ENCODE data around the gene PEDS1. TPM values are rescaled to one million over a fixed set of nuclear protein-coding genes. Genes with fewer than 3 reads are reported as not detected.
A peak's percentile ranks its signal among the peaks of the same experiment; 100 is the strongest.

The PEDS1 gene
- total and polyA plus RNA-seq, 2 of the 13 experiments (the other 11 are each of a cell fraction or from before 2014, with no cell fraction given), result 30.5 to 93.9 TPM

- TF ChIP-seq, protein P1, sequence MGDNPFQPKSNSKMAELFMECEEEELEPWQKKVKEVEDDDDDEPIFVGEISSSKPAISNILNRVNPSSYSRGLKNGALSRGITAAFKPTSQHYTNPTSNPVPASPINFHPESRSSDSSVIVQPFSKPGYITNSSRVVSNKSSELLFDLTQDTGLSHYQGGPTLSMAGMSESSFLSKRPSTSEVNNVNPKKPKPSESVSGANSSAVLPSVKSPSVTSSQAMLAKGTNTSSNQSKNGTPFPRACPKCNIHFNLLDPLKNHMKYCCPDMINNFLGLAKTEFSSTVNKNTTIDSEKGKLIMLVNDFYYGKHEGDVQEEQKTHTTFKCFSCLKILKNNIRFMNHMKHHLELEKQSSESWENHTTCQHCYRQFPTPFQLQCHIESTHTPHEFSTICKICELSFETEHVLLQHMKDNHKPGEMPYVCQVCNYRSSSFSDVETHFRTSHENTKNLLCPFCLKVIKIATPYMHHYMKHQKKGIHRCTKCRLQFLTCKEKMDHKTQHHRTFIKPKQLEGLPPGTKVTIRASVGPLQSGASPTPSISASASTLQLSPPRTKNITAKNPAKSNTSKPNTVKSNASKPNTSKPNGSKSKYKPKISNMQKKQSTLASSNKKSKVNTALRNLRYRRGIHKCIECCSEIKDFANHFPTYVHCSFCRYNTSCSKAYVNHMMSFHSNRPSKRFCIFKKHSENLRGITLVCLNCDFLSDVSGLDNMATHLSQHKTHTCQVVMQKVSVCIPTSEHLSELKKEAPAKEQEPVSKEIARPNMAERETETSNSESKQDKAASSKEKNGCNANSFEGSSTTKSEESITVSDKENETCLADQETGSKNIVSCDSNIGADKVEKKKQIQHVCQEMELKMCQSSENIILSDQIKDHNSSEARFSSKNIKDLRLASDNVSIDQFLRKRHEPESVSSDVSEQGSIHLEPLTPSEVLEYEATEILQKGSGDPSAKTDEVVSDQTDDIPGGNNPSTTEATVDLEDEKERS (CRISPR knock-in tag; IDR thresholded peaks at IDR 0.05), result 0 out of 2 replicates have a peak, but pooled peaks have one; percentile 19
- peak; percentile 33; the same call in 1 of the 2 replicates for TF ChIP-seq ZMYM3 (CRISPR knock-in tag; IDR thresholded peaks at IDR 0.05)
- TF ChIP-seq ZNF891 (CRISPR knock-in tag; IDR thresholded peaks at IDR 0.05), result peak; percentile 33; the same call in 1 of the 2 replicates
- no peak for TF ChIP-seq PAF1 (CRISPR knock-in tag; IDR thresholded peaks at IDR 0.05)
- TF ChIP-seq, protein P2, sequence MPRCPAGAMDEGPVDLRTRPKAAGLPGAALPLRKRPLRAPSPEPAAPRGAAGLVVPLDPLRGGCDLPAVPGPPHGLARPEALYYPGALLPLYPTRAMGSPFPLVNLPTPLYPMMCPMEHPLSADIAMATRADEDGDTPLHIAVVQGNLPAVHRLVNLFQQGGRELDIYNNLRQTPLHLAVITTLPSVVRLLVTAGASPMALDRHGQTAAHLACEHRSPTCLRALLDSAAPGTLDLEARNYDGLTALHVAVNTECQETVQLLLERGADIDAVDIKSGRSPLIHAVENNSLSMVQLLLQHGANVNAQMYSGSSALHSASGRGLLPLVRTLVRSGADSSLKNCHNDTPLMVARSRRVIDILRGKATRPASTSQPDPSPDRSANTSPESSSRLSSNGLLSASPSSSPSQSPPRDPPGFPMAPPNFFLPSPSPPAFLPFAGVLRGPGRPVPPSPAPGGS (CRISPR knock-in tag; IDR thresholded peaks at IDR 0.05), result 0 out of 2 replicates have a peak, but pooled peaks have one; percentile 25
- TF ChIP-seq, protein P3, sequence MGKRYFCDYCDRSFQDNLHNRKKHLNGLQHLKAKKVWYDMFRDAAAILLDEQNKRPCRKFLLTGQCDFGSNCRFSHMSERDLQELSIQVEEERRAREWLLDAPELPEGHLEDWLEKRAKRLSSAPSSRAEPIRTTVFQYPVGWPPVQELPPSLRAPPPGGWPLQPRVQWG (CRISPR knock-in tag; IDR thresholded peaks at IDR 0.05; ENCODE audit: borderline replicate concordance, low read depth), result no peak
- peak; percentile 95; the same call in 1 of the 2 replicates for TF ChIP-seq SP140L (CRISPR knock-in tag; IDR thresholded peaks at IDR 0.05; ENCODE audit: borderline replicate concordance)
- 0 out of 2 replicates have a peak, but pooled peaks have one; percentile 38 for TF ChIP-seq ZBTB26 (CRISPR knock-in tag; IDR thresholded peaks at IDR 0.05; ENCODE audit: borderline replicate concordance)
- peak; percentile 54; the same call in 1 of the 2 replicates for TF ChIP-seq ZNF788 (CRISPR knock-in tag; IDR thresholded peaks at IDR 0.05; ENCODE audit: borderline replicate concordance)
- peak; percentile 61; the same call in 1 of the 2 replicates for TF ChIP-seq RXRB (CRISPR knock-in tag; IDR thresholded peaks at IDR 0.05; ENCODE audit: borderline replicate concordance)
- no peak for TF ChIP-seq ZSCAN25 (CRISPR knock-in tag; IDR thresholded peaks at IDR 0.05)
- no peak for TF ChIP-seq REXO4 (CRISPR knock-in tag; IDR thresholded peaks at IDR 0.05; ENCODE audit: borderline replicate concordance)
- TF ChIP-seq KDM3A (CRISPR knock-in tag; IDR thresholded peaks at IDR 0.05; ENCODE audit: low read depth), result no peak
- TF ChIP-seq TBX2 (CRISPR knock-in tag; IDR thresholded peaks at IDR 0.05; ENCODE audit: borderline replicate concordance), result peak; percentile 40; the same call in 1 of the 2 replicates
- TF ChIP-seq, protein P4, sequence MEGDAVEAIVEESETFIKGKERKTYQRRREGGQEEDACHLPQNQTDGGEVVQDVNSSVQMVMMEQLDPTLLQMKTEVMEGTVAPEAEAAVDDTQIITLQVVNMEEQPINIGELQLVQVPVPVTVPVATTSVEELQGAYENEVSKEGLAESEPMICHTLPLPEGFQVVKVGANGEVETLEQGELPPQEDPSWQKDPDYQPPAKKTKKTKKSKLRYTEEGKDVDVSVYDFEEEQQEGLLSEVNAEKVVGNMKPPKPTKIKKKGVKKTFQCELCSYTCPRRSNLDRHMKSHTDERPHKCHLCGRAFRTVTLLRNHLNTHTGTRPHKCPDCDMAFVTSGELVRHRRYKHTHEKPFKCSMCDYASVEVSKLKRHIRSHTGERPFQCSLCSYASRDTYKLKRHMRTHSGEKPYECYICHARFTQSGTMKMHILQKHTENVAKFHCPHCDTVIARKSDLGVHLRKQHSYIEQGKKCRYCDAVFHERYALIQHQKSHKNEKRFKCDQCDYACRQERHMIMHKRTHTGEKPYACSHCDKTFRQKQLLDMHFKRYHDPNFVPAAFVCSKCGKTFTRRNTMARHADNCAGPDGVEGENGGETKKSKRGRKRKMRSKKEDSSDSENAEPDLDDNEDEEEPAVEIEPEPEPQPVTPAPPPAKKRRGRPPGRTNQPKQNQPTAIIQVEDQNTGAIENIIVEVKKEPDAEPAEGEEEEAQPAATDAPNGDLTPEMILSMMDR (CRISPR knock-in tag; IDR thresholded peaks at IDR 0.05), result peak; percentile 98
- TF ChIP-seq RAD21 (CRISPR knock-in tag; IDR thresholded peaks at IDR 0.05), result peak; percentile 91
- no peak for TF ChIP-seq SOX6 (IDR thresholded peaks at IDR 0.05)
- TF ChIP-seq SOX6 (CRISPR knock-in tag; IDR thresholded peaks at IDR 0.05), result peak; percentile 26; the same call in 1 of the 2 replicates
- no peak for TF ChIP-seq NONO (IDR thresholded peaks at IDR 0.05)
- TF ChIP-seq NONO (CRISPR knock-in tag; conservative IDR thresholded peaks at IDR 0.05), result peak; percentile 45; the same call in 1 of the 2 replicates
These were observed 15.9 kb upstream of the PEDS1 start (continued) for GRCh38 chr20:50169329-50169823.

Data from HepG2 (cell line).